Measurements from ENCODE around the gene METAP2.

- TF ChIP-seq ATF2 (CRISPR knock-in tag; IDR thresholded peaks at IDR 0.05; ENCODE audit: borderline replicate concordance, low read depth): no peak
- TF ChIP-seq ATF3 (CRISPR knock-in tag; conservative IDR thresholded peaks at IDR 0.05): no peak
- no peak for TF ChIP-seq ZNF425 (CRISPR knock-in tag; conservative IDR thresholded peaks at IDR 0.05)
- TF ChIP-seq STAT6 (CRISPR knock-in tag; conservative IDR thresholded peaks at IDR 0.05; ENCODE audit: low read depth): no peak
- TF ChIP-seq ZMAT4 (CRISPR knock-in tag; IDR thresholded peaks at IDR 0.05): no peak
- no peak for TF ChIP-seq CTCF (IDR thresholded peaks at IDR 0.05)
- no peak for TF ChIP-seq PRDM15 (CRISPR knock-in tag; IDR thresholded peaks at IDR 0.05)
- TF ChIP-seq ZNF317 (CRISPR knock-in tag; IDR thresholded peaks at IDR 0.05; ENCODE audit: borderline replicate concordance, low read depth): no peak
- no peak for TF ChIP-seq USF1 (CRISPR knock-in tag; IDR thresholded peaks at IDR 0.05)
- TF ChIP-seq TEAD4 (CRISPR knock-in tag; IDR thresholded peaks at IDR 0.05): no peak
Measured at GRCh38 chr12:95480230-95480629, 6.3 kb downstream of the METAP2 start.

All from WTC11 (cell line).